MM.1S (cell line): ENCODE data around the gene WDR54.

Experiments
- DNase-seq: peaks from one replicate; pipeline ENCODE4 v3.0.0-alpha.2; 2015
- H2AFZ ChIP-seq: fragments of 300-600 bp; sonication (generic); 2 replicates; pipeline ENCODE4 v1.6.0; 2016; ENCODE audit warnings: antibody characterized with exemption, low read length
- H3F3A ChIP-seq: fragments of 300-600 bp; sonication (generic); 2 replicates; pipeline ENCODE4 v1.6.1; 2016; ENCODE audit warnings: mild to moderate bottlenecking, antibody characterized with exemption, low read length, moderate library complexity, mixed read lengths; ENCODE audit not compliant: insufficient read depth
- H3K27ac ChIP-seq: fragments of 300-600 bp; sonication (generic); 2 replicates; pipeline ENCODE4 v1.5.1; 2016; ENCODE audit warnings: mild to moderate bottlenecking, low read length
- H3K27me3 ChIP-seq: fragments of 300-600 bp; sonication (generic); replicated peaks from 2 replicates; pipeline ENCODE4 v1.6.0; 2016; ENCODE audit warnings: low read length; ENCODE audit not compliant: insufficient read depth
- H3K36me3 ChIP-seq: fragments of 300-600 bp; sonication (generic); replicated peaks from 2 replicates; pipeline ENCODE4 v1.6.1; 2016; ENCODE audit warnings: mild to moderate bottlenecking, low read length, mixed read lengths; ENCODE audit not compliant: insufficient read depth
- H3K4me1 ChIP-seq: fragments of 300-600 bp; sonication (generic); 2 replicates; pipeline ENCODE4 v1.6.1; 2016; ENCODE audit warnings: low read length, mixed read lengths
- H3K4me2 ChIP-seq: fragments of 300-600 bp; sonication (generic); 2 replicates; pipeline ENCODE4 v1.6.0; 2016; ENCODE audit warnings: low read depth, low read length
- H3K4me3 ChIP-seq: fragments of 300-600 bp; sonication (generic); 2 replicates; pipeline ENCODE4 v1.5.1; 2016; ENCODE audit warnings: low read length, mixed read lengths
- H3K79me2 ChIP-seq: fragments of 300-600 bp; sonication (generic); 2 replicates; pipeline ENCODE4 v1.6.1; 2016; ENCODE audit warnings: mixed run types, low read length, mixed read lengths
- H3K9ac ChIP-seq: fragments of 300-600 bp; sonication (generic); 2 replicates; pipeline ENCODE4 v1.6.1; 2016; ENCODE audit warnings: low read length, mixed read lengths
- H3K9me2 ChIP-seq: fragments of 300-600 bp; sonication (generic); replicated peaks from 2 replicates; pipeline ENCODE4 v1.6.1; 2016; ENCODE audit warnings: mild to moderate bottlenecking, low read length, mixed read lengths; ENCODE audit not compliant: insufficient read depth
- H3K9me3 ChIP-seq: fragments of 300-600 bp; sonication (generic); replicated peaks from 2 replicates; pipeline ENCODE4 v1.6.1; 2016; ENCODE audit warnings: mild to moderate bottlenecking, low read length, mixed read lengths; ENCODE audit not compliant: insufficient read depth
- H4K20me1 ChIP-seq: fragments of 300-600 bp; sonication (generic); 2 replicates; pipeline ENCODE4 v1.6.1; 2016; ENCODE audit warnings: mild to moderate bottlenecking, low read length, moderate library complexity, mixed read lengths; ENCODE audit not compliant: insufficient read depth
- EZH2 ChIP-seq: fragments of 300-600 bp; sonication (generic); optimal IDR thresholded peaks from 2 replicates; pipeline ENCODE3; 2017; ENCODE audit warnings: low read depth, mild to moderate bottlenecking, antibody characterized with exemption, low read length, mixed read lengths
- EZH2phosphoT487 ChIP-seq: fragments of 300-600 bp; sonication (generic); IDR thresholded peaks from 2 replicates; pipeline ENCODE4 v1.6.1; 2018; ENCODE audit warnings: antibody characterized with exemption, low read length
- TF ChIP-seq, protein P1 (sequence below): fragments of 300-600 bp; sonication (generic); IDR thresholded peaks from 2 replicates; pipeline ENCODE4 v1.5.1; 2016; ENCODE audit warnings: antibody characterized with exemption, low read length, mixed read lengths

The WDR54 gene

DNA sequence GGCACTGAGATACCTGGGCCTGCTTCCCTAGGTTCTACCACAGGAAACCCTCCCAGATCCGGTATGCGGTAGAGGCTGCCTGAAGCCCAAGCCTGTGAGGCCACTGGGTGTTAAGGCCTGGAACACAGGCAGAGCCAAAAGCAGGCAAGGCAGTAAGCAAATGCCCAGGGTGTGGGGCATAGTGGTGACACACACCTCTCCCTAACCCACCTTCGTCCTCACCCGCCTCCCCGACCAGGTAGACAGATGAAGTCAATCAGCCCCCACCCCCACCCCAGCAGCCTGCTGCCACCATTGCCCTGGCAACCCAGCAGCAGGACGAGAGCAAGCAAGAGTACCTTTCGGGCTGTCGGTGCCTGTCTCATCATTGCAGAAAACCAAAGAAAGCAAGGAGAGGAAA lies 47.5 kb upstream of the WDR54 start:
- no peak for DNase-seq
- no peak overlapping the region for H3K9ac ChIP-seq
- no peaks in the 10 kb centered on the region for H3K9me3 ChIP-seq
- no peak overlapping the region for H3K4me3 ChIP-seq
- H3K27ac ChIP-seq: no peak overlapping the region
- no peaks in the 10 kb centered on the region for H3K27me3 ChIP-seq
- H2AFZ ChIP-seq: no peak overlapping the region
- no peaks in the 10 kb centered on the region for H3K4me1 ChIP-seq
- no peaks in the 10 kb centered on the region; the same call in 1 of the 2 replicates for H3K36me3 ChIP-seq
- H3K4me2 ChIP-seq: no peak overlapping the region
- TF ChIP-seq EZH2phosphoT487 (no peak), EZH2 (no peak)
- TF ChIP-seq, protein P1, sequence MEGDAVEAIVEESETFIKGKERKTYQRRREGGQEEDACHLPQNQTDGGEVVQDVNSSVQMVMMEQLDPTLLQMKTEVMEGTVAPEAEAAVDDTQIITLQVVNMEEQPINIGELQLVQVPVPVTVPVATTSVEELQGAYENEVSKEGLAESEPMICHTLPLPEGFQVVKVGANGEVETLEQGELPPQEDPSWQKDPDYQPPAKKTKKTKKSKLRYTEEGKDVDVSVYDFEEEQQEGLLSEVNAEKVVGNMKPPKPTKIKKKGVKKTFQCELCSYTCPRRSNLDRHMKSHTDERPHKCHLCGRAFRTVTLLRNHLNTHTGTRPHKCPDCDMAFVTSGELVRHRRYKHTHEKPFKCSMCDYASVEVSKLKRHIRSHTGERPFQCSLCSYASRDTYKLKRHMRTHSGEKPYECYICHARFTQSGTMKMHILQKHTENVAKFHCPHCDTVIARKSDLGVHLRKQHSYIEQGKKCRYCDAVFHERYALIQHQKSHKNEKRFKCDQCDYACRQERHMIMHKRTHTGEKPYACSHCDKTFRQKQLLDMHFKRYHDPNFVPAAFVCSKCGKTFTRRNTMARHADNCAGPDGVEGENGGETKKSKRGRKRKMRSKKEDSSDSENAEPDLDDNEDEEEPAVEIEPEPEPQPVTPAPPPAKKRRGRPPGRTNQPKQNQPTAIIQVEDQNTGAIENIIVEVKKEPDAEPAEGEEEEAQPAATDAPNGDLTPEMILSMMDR: no peak
- H3F3A ChIP-seq: no peaks in the 10 kb centered on the region
- H4K20me1 ChIP-seq: no peaks in the 10 kb centered on the region
- no peaks in the 10 kb centered on the region for H3K9me2 ChIP-seq
- H3K79me2 ChIP-seq: no peaks in the 10 kb centered on the region; the same call in 1 of the 2 replicates

DNA sequence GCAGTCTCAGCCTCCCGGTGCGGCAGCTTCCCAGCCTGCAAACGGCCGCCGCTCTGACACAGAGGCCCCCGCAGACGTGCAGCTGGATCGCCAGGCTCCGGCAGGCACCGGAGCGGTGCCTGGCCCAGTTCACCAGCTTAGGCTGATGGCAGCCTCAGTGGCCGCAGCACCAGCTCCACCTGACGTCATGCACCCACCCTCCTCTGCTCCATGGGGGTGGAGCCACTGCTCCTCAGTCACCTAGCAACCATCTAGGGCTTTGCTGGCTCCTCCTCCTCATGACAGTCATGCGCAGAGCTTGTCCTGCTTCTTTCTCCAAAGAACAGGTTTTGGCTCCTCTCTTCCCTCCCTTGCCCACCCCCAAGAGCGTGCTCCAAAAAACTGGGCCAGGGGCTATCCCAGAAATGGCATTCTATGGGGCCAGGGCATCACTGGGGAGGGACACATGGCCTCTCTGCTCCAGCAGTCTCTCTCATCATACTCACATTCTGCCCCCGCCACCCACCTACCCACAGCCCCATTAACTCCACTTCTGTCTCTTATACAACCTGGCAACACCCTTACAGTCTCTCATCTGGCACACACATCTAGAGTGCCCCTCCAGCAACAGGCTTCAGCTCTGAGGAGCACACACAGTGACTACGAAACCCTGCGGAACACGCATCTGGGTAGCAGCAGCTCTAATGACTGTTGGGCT lies 46.9 kb upstream of the WDR54 start:
- H3K9ac ChIP-seq: no peak overlapping the region

DNA sequence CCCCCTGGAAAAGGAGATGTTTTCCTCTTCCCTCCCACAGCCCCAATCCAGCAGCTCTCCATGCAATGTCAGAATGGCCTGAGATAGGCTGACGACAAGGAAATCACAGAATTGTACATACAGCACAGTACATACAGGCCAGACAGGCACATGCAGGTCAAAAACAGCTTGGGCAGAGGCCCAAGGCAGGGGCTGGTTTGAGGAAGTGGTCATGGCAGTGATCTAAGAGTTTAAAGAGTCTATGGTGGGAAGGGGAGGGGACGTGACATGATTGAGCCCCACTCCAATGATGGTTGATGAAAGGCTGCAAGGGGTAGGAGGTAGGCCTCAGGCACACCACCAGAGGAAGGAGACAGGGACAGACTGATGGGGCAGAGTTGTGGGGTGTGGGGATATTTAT lies 45.7 kb upstream of the WDR54 start:
- no peaks in the 10 kb centered on the region for H4K20me1 ChIP-seq
- TF ChIP-seq, protein P1: no peak
- TF ChIP-seq EZH2phosphoT487 (no peak), EZH2 (no peak)
- no peak overlapping the region for H3K4me3 ChIP-seq
- no peaks in the 10 kb centered on the region; the same call in 1 of the 2 replicates for H3K36me3 ChIP-seq
- H3K4me2 ChIP-seq: no peak overlapping the region
- no peak overlapping the region for H2AFZ ChIP-seq
- no peak for DNase-seq
- H3K9me2 ChIP-seq: no peaks in the 10 kb centered on the region
- no peaks in the 10 kb centered on the region for H3K4me1 ChIP-seq
- no peak overlapping the region for H3K9ac ChIP-seq
- H3K9me3 ChIP-seq: no peaks in the 10 kb centered on the region
- H3K27ac ChIP-seq: no peak overlapping the region
- H3K79me2 ChIP-seq: peaks cover 9% of the 10 kb centered on the region
- no peaks in the 10 kb centered on the region for H3F3A ChIP-seq
- no peaks in the 10 kb centered on the region for H3K27me3 ChIP-seq

More for the DNA sequence above, 46.9 kb upstream of the WDR54 start:
- Histone ChIP-seq H3K4me2 (no peak overlapping the region), H3K36me3 (no peaks in the 10 kb centered on the region; the same call in 1 of the 2 replicates), H3F3A (no peaks in the 10 kb centered on the region), H3K4me1 (no peaks in the 10 kb centered on the region), H3K79me2 (no peaks in the 10 kb centered on the region; the same call in 1 of the 2 replicates), H3K9me3 (no peaks in the 10 kb centered on the region), H3K27ac (no peak overlapping the region), H3K4me3 (no peak overlapping the region), H3K27me3 (no peaks in the 10 kb centered on the region), H2AFZ (no peak overlapping the region), H4K20me1 (no peaks in the 10 kb centered on the region), H3K9me2 (no peaks in the 10 kb centered on the region)
- no peak for DNase-seq
- TF ChIP-seq EZH2: no peak
- no peak for TF ChIP-seq EZH2phosphoT487
- TF ChIP-seq, protein P1: no peak
